ENCODE results near the gene HCLS1.
"Not testable (repeated sequence)": the region's sequence is repeated elsewhere in the genome, so short reads cannot be mapped to it uniquely, and the experiment has no call there.

HCLS1 gene

GRCh38 chr3:121595765-121596406 lies 64.8 kb downstream of the HCLS1 start:
- DNase-seq (ENCODE audit: low read depth in 2 of 2): no peak

- DNase-seq (ENCODE audit: low read depth in 2 of 2): no peak
These were observed 65.9 kb downstream of the HCLS1 start for GRCh38 chr3:121594850-121595249.

GRCh38 chr3:121593806-121594205 lies 66.9 kb downstream of the HCLS1 start:
- not testable (repeated sequence) for DNase-seq (ENCODE audit: low read depth in 2 of 2)

GRCh38 chr3:121592856-121593702 lies 67.6 kb downstream of the HCLS1 start, which contains the start of gene FBXO40:
FBXO40 (plus strand) TSS chr3:121593379; CDS start chr3:121620576, 27,197 bp downstream.
- no peak for DNase-seq (ENCODE audit: low read depth in 2 of 2)

DNA sequence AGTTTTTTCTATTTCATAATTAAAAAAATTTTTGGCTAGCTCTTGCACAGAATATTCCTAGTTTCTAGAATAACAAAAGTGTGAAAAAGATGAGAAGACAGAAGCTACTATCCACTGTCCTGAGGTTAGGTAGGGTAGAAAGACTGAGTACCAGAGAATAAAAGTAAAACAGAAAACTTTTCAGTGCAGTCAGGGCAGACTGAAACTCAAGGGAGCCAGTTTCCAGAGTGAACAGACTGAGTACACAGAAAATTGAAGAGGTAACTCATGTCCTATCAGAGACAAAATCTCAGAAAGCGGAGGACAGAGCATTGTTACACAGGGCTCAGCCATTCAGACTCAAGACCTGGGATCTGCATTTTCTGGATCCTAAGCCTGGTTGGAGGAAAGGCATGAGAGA lies 76.3 kb downstream of the HCLS1 start:
- no peak for DNase-seq (ENCODE audit: low read depth in 2 of 2)

GRCh38 chr3:121581691-121582090 lies 79.0 kb downstream of the HCLS1 start:
- no peak for DNase-seq (ENCODE audit: low read depth in 2 of 2)
